ENCODE measurements around the gene DUS4L.
"Not testable (repeated sequence)": the region's sequence is repeated elsewhere in the genome, so short reads cannot be mapped to it uniquely, and the experiment has no call there.

DUS4L gene, protein sequence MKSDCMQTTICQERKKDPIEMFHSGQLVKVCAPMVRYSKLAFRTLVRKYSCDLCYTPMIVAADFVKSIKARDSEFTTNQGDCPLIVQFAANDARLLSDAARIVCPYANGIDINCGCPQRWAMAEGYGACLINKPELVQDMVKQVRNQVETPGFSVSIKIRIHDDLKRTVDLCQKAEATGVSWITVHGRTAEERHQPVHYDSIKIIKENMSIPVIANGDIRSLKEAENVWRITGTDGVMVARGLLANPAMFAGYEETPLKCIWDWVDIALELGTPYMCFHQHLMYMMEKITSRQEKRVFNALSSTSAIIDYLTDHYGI

GRCh38 chr7:107563775-107564552, at the start of gene DUS4L, which contains the start of gene COG5:
DUS4L (plus strand) TSS chr7:107563971; CDS start chr7:107567071, 3,100 bp downstream.
COG5 (minus strand) TSS chr7:107563920; CDS start chr7:107563896, 24 bp downstream.
- DNase-seq (ENCODE audit: low spot score) = peak; percentile 94

DNA sequence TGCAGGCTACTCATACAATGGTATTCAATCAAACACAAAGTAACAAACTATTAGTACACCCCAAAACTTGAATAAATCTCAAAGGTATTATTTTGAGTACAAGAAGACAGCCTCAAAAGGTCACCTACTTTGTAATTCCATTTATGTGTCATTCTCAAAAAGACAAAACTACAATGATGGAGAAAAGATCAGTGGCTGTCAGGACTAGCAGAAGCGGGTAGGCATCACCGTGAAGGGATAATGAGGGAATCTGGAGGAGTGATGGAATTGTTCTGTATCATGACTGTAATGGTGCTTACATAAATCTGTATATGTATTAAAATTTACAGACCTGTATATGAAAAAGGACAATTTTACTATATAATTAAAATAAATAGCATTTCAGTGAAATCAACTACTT, 37.1 kb upstream of the DUS4L start:
- DNase-seq (ENCODE audit: low spot score) = no peak

DNA sequence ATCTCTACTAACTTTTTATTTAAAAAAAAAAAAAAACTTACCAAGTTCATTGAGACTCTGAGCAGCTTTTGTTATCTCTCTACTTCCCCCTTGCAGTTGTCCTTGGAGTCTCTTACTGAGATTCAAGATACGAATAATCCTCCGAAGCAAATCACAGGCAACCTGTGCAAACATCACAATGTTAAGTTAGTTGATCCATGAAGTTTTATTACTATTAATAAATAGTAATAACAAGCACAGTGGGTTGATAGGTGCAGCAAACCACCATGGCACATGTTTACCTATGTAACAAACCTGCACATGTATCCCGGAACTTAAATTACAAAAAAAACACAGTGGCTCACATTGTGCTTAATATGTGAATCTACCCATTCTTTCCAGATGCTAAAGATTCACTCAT, 36.6 kb upstream of the DUS4L start:
- DNase-seq (ENCODE audit: low spot score) = no peak

- DNase-seq (ENCODE audit: low spot score) = no peak
Observed at GRCh38 chr7:107528461-107528860, 35.3 kb upstream of the DUS4L start.

DNA sequence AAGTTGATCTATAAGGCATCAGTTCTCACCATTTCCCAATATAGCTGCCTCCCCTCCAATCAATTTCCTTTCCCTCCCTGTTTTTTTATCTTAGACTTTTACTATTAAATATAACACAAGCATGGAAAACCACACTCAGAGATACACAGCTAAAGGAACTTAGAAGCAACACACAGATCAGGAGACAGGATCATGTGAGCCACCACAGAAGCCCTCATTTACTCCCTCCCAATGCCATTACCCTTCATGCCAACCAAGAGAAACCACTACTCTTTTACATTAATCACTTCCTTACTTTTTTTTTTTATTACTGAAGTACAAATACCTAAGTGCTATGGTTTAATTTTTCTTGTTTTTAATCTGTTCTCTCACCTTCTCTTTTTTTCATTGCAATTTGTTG, 33.0 kb upstream of the DUS4L start:
- no peak for DNase-seq (ENCODE audit: low spot score)

- DNase-seq (ENCODE audit: low spot score) = no peak
Observed at GRCh38 chr7:107534139-107534538, 29.6 kb upstream of the DUS4L start.

DNA sequence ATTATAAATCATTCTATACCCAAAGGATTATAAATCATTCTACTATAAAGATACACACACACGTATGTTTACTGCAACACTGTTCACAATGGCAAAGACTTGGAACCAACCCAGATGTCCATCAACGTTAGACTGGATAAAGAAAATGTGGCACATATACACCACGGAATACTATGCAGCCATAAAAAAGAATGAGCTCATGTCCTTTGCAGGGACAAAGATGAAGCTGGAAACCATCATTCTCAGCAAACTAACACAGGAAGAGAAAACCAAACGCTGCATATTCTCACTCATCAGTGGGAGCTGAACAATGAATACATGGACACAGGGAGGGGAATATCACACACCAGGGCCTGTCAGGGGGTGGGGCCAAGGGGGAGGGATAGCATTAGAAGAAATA, 26.5 kb upstream of the DUS4L start:
- DNase-seq (ENCODE audit: low spot score) = not testable (repeated sequence)

DNA sequence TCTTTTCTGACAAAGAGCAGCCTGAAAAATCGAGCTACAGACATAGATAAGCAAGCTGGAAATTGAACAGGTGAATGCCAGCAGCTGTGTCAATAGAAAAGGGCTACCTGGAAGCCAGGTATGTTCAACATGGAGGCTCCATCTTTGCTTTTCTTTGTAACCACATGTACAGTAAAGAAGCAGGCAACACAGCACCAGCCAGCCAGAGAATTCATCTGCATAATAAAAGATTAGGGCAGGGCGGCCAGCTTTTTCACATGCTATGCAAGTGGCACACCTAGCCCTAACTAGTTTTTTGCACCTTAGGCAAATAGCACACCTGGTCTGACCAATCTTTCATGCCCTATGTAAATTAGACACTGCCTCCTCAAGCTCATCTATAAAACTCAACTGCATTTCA, 25.8 kb upstream of the DUS4L start:
- no peak for DNase-seq (ENCODE audit: low spot score)

GRCh38 chr7:107543338-107543993, 20.3 kb upstream of the DUS4L start:
- no peak for DNase-seq (ENCODE audit: low spot score)

- no peak for DNase-seq (ENCODE audit: low spot score)
Observed at GRCh38 chr7:107544848-107545591, 18.8 kb upstream of the DUS4L start.

DNA sequence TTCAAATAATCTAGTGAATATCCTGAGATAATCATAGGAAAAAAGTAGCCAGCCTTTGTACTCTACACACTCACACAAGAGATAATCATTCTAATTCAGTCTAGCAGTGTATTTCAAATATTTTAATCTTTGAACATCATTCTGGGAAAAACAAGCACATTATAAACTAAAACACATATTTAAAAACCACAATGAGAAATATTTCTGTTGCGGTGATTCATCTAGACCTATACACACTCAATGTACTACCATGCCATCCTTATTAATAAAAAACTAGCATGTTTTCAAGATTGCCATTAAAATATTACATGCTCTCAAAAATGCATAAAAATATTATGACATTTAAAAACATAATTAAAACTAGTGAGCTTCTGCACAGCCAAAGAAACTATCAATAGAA, 11.8 kb upstream of the DUS4L start:
- no peak for DNase-seq (ENCODE audit: low spot score)

GRCh38 chr7:107555893-107556292, 7.9 kb upstream of the DUS4L start:
- DNase-seq (ENCODE audit: low spot score) = no peak

GRCh38 chr7:107559864-107560263, 3.9 kb upstream of the DUS4L start:
- no peak for DNase-seq (ENCODE audit: low spot score)

DNA sequence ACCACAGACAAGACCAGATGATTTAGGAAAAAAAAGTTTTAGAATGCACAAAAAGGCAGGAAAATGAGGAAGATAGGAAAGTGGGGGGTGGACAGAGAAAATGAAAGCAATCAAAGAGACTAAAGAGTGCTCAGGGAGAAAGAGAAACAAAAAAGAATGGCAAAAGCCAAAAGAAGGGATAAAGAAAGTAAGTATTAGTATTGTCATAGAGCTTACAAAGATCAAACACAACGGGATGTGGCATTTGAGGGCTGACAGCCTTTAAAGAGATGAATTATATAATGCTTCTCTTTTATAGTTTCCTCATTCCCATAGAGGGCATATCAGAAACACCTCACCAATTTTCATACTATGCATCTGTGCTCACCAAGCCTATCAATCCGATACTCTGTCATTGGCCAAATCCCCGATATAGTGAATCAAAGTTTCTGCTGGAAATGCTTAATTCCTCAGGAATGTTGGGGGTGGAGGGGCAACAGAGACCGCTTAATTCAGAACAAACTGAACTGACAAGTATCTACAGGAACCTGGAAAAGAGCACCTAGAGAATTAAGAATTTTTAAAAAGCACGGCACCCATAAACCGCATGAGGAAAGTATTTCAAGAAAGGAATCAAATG, 2.8 kb upstream of the DUS4L start:
- no peak for DNase-seq (ENCODE audit: low spot score)

GRCh38 chr7:107563081-107563774, 543 bp upstream of the DUS4L start:
- no peak for DNase-seq (ENCODE audit: low spot score)

DNA sequence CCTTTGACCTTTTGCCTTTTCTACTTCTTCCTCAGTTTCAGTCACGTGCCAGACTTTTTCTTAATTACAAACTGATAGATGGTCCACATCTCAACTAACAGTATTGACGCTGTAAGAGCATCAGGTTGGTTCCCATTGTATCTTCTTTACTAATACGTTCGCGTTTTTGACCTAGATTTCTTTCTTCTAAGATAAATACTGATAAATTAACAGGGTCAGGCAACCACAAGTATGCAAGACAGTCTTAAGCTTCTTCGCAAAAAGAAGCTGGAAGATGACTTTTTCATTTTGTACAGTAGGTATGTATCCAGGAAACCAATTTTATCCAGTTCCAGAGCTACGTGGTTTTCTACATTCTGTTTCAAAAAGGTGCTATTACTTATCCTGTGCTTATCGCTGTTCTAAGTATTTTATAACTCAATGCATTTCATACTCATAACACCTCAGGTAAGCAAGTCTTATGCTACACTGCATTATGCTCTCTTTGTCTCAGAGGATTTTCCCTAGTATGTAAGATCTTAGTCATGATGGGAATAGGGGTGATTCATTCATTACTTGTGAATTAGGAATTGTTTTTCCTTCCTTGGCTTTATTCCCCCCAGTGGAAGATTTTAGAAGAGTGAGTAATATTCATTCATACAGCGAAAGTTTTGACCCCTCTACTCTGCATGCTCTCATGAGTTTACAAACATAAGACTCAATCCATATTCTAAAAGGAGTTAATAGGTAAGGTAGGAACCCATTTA, 955 bp downstream of the DUS4L start:
- DNase-seq (ENCODE audit: low spot score) = no peak

GRCh38 chr7:107570298-107570697, 6.5 kb downstream of the DUS4L start:
- no peak for DNase-seq (ENCODE audit: low spot score)

DNA sequence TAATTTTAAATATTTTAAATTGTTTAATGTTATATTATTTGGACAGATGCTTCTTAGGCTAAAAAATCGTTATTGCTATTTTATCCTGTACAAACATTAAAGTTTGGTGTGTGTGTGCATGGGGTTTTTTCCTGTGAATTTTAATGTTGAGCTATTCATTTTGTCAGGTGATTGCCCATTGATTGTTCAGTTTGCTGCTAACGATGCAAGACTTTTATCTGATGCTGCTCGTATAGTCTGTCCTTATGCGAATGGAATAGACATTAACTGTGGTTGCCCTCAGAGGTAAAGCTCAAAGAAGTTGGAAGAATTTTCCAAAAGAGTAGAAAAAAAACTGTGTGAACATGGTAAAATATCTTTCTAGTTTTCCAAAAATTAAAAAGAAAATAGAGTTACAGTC, 9.8 kb downstream of the DUS4L start:
- DNase-seq (ENCODE audit: low spot score) = no peak

- no peak for DNase-seq (ENCODE audit: low spot score)
Observed at GRCh38 chr7:107579554-107579884, 15.7 kb downstream of the DUS4L start.

DNA sequence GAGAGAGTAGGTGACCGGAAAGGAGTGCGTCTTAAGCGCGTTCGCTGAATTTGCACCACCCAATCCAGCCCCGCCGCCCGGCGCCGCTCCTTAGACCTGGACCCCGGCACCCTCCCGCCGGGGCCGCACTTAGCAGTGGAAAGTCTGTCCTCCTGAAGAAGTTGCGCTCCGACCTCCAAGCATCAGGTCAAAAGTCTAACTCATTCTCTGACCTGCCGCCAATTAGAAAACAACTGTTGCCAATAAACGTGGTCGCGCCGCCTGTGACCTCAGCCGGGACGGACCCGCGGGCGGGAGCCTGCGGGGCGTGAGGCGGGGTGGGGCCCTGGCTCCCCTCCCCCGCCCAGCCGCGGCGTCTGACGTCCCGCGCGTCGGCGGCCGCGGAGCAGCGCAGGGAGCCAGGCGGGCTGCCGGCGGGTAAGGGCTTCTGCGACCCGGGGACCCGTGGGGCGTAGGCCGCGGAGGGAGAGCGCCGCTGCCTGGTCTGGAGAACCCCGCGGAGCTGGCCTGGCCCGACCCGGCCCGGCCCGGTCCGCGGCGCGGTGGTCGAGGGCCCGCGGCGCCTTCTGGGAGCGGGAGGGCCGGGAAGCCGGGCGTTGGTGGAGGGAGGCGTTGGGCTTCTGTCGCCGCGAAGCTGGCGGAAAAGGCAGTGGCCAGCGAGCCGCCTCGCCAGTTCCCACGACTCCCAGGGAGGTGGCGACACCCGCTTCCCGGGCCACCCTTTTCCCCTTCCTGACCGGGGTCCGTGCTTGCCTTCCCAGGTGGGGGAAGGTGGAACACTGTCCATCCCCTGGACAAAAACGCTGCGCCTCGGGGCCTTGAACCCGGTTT, 16.3 kb downstream of the DUS4L start, which contains the start of gene BCAP29:
Gene BCAP29, plus strand, starts transcription at position 362 of the 831 bp plus-strand sequence. CDS start 527 bp downstream, outside the sequence.
- DNase-seq (ENCODE audit: low spot score) = peak; percentile 88

Measured in ecto neural progenitor cell (in vitro differentiated cells).